PFSK-1 (cell line): Measurements from ENCODE around the gene SART3.

Source experiments
- POLR2AphosphoS5 ChIP-seq: IDR thresholded peaks from 2 replicates; pipeline ENCODE4 v1.6.1; 2012; ENCODE audit warnings: low read depth, mild to moderate bottlenecking, control low read depth, low read length, moderate library complexity
- TAF1 ChIP-seq: IDR thresholded peaks from 2 replicates; pipeline ENCODE4 v1.6.1; 2012; ENCODE audit warnings: low read length, control low read depth, borderline replicate concordance; ENCODE audit not compliant: insufficient read depth
- TF ChIP-seq, protein P1 (sequence below), 2 experiments: IDR thresholded peaks; 2 replicates each; pipeline versions ENCODE4 v1.6.1 to v1.8.0; 2011 to 2012; ENCODE audit warnings: low read depth in 2 of 2, low read length in 2 of 2, control low read depth in 1 of 2, inconsistent platforms in 1 of 2, mild to moderate bottlenecking in 1 of 2, moderate library complexity in 1 of 2; ENCODE audit not compliant: insufficient read depth in 1 of 2

DNA sequence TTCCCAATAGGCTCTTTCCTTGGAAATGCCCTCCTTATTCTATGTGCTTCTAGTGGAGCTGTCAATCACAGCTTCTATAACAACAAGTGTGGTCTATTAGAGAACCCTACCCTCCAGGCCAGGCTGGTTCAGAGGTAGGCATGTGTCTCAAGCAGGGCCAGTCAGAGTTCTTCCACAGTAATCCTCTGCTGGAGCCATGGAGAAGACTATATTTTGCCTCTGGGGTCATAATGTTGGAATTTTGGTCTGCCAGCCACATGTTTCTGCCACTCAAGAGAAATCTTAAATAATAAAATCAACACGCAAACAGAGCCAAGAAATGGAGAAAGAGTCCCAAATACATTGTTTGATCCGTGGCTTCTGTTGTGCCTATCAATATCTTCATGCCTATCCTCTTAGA is 69.7 kb downstream of the SART3 start:
- TF ChIP-seq POLR2AphosphoS5 (no peak), TAF1 (no peak)
- TF ChIP-seq, protein P1, sequence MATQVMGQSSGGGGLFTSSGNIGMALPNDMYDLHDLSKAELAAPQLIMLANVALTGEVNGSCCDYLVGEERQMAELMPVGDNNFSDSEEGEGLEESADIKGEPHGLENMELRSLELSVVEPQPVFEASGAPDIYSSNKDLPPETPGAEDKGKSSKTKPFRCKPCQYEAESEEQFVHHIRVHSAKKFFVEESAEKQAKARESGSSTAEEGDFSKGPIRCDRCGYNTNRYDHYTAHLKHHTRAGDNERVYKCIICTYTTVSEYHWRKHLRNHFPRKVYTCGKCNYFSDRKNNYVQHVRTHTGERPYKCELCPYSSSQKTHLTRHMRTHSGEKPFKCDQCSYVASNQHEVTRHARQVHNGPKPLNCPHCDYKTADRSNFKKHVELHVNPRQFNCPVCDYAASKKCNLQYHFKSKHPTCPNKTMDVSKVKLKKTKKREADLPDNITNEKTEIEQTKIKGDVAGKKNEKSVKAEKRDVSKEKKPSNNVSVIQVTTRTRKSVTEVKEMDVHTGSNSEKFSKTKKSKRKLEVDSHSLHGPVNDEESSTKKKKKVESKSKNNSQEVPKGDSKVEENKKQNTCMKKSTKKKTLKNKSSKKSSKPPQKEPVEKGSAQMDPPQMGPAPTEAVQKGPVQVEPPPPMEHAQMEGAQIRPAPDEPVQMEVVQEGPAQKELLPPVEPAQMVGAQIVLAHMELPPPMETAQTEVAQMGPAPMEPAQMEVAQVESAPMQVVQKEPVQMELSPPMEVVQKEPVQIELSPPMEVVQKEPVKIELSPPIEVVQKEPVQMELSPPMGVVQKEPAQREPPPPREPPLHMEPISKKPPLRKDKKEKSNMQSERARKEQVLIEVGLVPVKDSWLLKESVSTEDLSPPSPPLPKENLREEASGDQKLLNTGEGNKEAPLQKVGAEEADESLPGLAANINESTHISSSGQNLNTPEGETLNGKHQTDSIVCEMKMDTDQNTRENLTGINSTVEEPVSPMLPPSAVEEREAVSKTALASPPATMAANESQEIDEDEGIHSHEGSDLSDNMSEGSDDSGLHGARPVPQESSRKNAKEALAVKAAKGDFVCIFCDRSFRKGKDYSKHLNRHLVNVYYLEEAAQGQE (IDR thresholded peaks at IDR 0.05; ENCODE audit: insufficient read depth in 1 of 2, low read depth in 2 of 2, low read length in 2 of 2), result no peak
